Effector memory CD4-positive, alpha-beta T cell (primary cell): ENCODE data around the gene SHPK.

Source experiments
- DNase-seq, 3 donors: peaks; one replicate each; pipeline ENCODE4 v3.0.0-alpha.2; 2020
- H3K27ac ChIP-seq: 2 replicates; pipeline ENCODE4 v1.7.0; 2013; ENCODE audit warnings: mild to moderate bottlenecking, low read length, moderate library complexity; ENCODE audit not compliant: insufficient read depth, poor library complexity, severe bottlenecking
- H3K27me3 ChIP-seq: replicated peaks from 2 replicates; pipeline ENCODE4 v1.7.0; 2013; ENCODE audit warnings: mild to moderate bottlenecking, low read length; ENCODE audit not compliant: insufficient read depth, control insufficient read depth, poor library complexity, severe bottlenecking
- H3K36me3 ChIP-seq: 2 replicates; pipeline ENCODE4 v1.7.0; 2013; ENCODE audit warnings: mild to moderate bottlenecking, low read length, moderate library complexity; ENCODE audit not compliant: control insufficient read depth, insufficient read depth
- H3K4me1 ChIP-seq: 2 replicates; pipeline ENCODE4 v1.7.0; 2013; ENCODE audit warnings: low read length, mild to moderate bottlenecking; ENCODE audit not compliant: control insufficient read depth, insufficient read depth, poor library complexity, severe bottlenecking
- H3K4me3 ChIP-seq: 2 replicates; pipeline ENCODE4 v1.7.0; 2013; ENCODE audit warnings: low read length, low read depth, mild to moderate bottlenecking; ENCODE audit not compliant: insufficient read depth, poor library complexity, severe bottlenecking
- H3K9me3 ChIP-seq: 2 replicates; pipeline ENCODE4 v1.7.0; 2013; ENCODE audit warnings: mild to moderate bottlenecking, low read length, moderate library complexity; ENCODE audit not compliant: control insufficient read depth

SHPK gene

DNA sequence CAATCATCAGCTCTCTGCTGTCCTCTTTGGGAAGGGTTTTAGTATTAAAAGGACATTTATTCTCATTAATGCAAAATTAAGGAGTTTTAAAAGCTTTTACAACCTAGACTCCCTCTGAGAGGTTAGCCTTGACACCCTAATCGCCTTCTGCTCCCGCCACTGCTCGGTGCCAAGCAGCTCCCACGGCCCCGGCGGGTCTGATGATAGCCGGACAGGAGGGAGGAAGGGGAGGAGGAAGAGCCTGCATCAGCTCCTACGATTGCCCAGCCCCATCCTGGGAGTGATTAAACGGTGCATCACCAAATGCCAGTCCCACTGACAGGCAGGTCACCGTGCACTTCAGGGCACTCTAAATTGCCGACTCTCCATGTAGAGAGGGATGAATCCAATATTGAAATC lies 8.3 kb downstream of the SHPK start:
- no peak for DNase-seq
- Histone ChIP-seq H3K36me3 (peaks cover 24% of the 10 kb centered on the region), H3K9me3 (no peaks in the 10 kb centered on the region), H3K4me1 (no peaks in the 10 kb centered on the region), H3K27ac (no peak overlapping the region), H3K27me3 (no peaks in the 10 kb centered on the region), H3K4me3 (no peak overlapping the region)

DNA sequence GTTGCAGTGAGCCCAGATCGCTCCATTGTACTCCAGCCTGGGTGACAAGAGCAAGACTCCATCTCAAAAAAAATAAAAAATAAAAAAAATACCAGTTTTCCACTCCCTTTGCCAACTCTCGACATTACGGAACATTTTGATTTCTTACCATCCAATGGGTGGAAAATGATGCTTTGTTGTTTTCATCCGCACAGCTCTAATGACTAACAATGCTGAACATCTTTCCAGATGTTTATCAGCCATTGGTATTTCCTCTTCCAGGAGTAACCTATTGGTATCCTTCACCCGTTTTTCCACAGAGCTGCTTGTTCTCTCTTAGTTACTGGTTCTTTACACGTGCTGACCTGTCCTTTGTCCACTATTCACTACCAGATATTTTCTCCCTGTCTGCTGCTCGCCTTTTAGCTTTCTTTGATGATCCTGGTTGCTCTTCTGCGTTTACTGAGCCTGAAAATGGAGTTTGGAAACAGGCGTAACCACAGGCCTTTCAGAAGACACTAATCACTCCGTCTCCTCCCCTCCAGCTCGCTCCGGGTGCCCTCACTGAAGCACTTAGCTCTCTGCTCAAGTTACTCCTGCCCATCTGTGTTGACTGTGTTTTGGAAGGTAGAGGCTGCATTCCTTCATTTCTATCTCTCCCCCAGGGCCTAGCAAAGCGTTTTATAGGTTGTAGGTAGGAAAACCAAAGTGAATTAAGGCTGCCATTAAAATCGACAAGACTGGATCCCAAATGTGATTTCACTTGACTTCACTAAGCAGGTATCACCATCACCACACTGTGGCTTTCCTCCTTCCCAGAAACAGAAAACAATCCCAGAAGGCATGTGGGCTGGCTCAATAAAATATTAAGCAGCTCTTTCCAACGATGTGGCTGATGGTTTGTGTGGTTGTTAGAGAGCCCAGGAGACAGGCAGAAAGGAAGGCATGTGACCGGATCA lies 8.9 kb downstream of the SHPK start:
- H3K4me1 ChIP-seq = no peaks in the 10 kb centered on the region
- peaks cover 28% of the 10 kb centered on the region for H3K36me3 ChIP-seq

DNA sequence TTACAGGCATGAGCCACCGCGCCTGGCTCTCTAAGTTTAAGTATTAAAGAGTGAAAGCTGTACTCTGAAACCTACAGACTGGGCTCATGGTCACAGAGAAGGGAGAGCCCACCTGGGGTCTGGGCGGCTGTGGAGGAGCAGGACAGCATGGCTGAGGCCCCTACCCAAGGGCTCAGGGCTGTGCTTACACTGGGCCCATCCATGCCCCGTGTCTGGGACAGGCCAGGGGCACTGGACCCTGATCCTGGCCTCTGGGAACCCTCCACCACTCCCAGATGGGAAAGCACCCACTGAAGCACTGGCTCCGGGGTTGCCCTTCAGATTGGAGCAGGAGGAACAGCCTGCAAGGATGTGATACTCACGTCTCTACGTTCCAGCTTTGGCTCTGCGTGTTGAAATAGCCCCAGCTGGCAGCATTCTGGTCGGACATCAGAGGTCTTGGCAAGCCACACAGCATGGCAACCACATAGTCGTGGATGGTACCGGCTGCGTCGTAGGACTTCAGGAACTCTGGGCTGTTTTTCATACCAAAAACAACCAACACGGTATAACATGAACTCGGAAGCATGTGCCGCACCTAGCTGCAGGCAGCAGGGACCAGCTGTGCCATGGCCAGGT lies 13.0 kb downstream of the SHPK start:
- H3K4me1 ChIP-seq = no peaks in the 10 kb centered on the region
- H3K4me3 ChIP-seq = no peak overlapping the region
- peaks cover 26% of the 10 kb centered on the region for H3K36me3 ChIP-seq
- no peak overlapping the region for H3K27ac ChIP-seq
- no peaks in the 10 kb centered on the region for H3K27me3 ChIP-seq
- no peaks in the 10 kb centered on the region for H3K9me3 ChIP-seq
- DNase-seq = no peak

More for the DNA sequence above, 8.9 kb downstream of the SHPK start:
- H3K27me3 ChIP-seq = no peaks in the 10 kb centered on the region
- no peak overlapping the region for H3K4me3 ChIP-seq
- H3K27ac ChIP-seq = no peak overlapping the region
- no peak for DNase-seq
- no peaks in the 10 kb centered on the region for H3K9me3 ChIP-seq

DNA sequence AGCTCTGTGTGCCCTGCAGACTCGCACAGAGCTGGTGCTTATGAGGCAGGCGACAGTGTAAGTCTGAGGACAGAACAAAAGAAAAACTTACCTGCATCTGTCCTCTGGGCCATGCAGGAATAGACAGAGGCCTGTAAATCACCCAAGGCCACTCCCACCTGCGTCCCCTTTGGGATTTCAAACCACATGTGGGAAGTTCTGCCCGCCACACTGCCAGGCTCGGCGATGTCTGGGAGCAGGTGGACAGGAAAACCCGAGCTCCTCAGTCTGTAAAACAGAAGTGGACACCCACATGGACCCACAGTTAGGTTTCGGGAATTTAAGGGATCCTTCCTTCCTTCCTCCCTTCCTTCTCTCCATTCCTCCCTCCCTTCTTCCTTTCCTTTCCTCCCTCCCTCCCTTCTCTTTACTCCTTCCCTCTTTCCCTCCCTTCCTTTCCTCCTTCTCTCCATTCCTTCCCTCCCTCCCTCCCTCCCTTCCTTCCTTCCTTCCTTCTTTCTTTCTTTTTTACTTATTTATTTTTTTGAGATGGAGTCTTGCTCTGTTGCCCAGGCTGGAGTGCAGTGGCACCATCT lies 14.8 kb downstream of the SHPK start:
- Histone ChIP-seq H3K36me3 (peaks cover 34% of the 10 kb centered on the region), H3K4me1 (no peaks in the 10 kb centered on the region), H3K9me3 (no peaks in the 10 kb centered on the region), H3K27ac (no peak overlapping the region), H3K4me3 (no peak overlapping the region), H3K27me3 (no peaks in the 10 kb centered on the region)
- DNase-seq = no peak

DNA sequence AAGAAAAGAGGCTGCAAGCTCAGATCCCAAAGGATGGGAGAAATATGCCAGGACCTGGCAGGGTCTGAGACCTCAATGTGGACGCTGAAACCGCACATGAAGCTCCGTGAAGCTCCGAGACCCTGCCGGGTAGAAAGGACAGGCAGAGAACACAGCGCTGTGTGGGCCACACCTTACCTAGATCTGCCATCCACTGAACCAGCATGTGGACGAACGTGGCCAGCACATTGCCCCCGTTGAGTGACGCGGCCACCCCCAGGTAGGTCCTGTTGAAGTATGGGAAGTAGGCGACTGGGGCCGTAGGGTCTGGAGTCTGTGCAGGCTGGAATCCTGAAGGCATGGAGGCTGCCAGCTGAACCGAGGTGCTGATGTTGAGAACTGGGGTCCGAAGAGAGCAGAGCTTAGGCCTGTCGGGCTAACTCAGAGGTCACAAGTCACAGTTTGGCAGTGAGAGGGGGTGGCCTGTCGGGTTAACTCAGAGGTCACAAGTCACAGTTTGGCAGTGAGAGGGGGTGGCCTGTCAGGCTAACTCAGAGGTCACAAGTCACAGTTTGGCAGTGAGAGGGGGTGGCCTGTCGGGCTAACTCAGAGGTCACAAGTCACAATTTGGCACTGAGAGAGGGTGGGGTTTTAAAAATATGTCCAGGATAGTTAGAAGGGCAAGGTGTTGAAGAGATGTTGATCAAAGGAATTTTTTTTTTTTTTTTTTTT lies 20.7 kb downstream of the SHPK start:
- H3K27me3 ChIP-seq = no peaks in the 10 kb centered on the region
- no peak overlapping the region for H3K4me3 ChIP-seq
- H3K4me1 ChIP-seq = no peaks in the 10 kb centered on the region
- no peak overlapping the region for H3K27ac ChIP-seq
- H3K36me3 ChIP-seq = peaks cover 32% of the 10 kb centered on the region
- no peaks in the 10 kb centered on the region for H3K9me3 ChIP-seq
- DNase-seq = no peak

DNA sequence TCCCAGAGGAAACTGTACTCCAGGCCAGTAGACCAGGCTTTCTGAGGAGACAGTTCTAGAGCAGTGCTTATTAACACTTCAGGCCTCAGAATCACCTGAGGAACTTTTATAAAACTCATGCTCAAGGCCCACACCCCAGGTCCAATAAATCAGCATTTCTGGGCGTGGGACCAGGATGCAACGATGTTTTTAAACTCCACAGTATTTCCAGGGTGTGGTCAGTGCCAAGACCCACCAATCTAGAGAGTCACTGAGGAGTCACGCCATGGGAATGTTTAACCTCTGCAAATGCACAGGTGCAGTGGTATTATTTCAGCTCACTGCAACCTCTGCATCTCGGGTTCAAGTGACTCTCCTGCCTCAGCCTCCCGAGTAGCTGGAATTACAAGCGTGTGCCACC lies 22.9 kb downstream of the SHPK start:
- H3K9me3 ChIP-seq = no peaks in the 10 kb centered on the region
- DNase-seq = no peak
- H3K4me3 ChIP-seq = no peak overlapping the region
- H3K36me3 ChIP-seq = peaks cover 46% of the 10 kb centered on the region
- H3K27ac ChIP-seq = no peak overlapping the region
- no peaks in the 10 kb centered on the region for H3K27me3 ChIP-seq
- no peaks in the 10 kb centered on the region for H3K4me1 ChIP-seq

DNA sequence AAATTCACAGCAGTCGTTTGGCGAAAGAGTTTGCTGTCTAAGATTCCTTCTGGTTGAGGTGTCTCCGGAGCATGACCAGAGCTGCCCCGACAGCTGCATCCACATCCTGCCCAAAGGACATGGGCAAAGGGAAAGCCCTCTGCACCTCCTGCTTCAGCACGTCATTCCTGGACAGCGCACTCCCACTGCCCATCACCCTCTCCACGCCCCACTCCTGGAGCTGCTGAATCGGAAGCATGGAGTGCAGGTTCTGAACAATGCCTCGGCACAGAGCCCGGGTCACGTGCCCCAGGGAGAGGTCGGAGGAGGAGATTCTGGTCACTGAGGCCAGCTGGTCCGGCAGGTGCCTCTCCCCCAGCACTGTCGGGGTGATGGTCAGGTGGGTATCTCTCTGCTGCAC lies 25.5 kb downstream of the SHPK start:
- Histone ChIP-seq H3K27me3 (no peaks in the 10 kb centered on the region), H3K36me3 (peaks cover 34% of the 10 kb centered on the region), H3K9me3 (no peaks in the 10 kb centered on the region), H3K27ac (no peak overlapping the region), H3K4me1 (no peaks in the 10 kb centered on the region), H3K4me3 (no peak overlapping the region)
- no peak for DNase-seq

DNA sequence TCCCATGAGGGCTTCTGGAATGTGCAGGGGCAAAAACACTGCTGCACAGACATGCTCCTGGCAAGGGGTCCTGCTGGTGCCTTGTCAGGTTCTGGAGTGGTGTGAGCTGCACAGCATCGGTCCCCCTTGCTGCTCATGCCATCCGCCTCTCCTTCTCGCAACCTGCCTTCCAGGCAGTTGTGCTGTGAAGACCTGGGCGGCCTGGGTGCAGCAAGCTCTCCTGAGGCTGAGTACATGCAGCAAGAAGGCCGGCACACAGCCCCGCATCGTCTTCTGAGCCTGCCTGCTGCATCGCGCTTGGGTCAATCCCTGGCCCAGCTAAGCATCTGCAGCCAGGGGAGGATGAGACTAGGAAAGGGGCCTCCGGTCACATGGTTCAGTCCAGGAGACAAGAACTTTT lies 26.4 kb downstream of the SHPK start:
- no peaks in the 10 kb centered on the region for H3K9me3 ChIP-seq
- H3K4me1 ChIP-seq = no peaks in the 10 kb centered on the region
- DNase-seq = no peak
- H3K4me3 ChIP-seq = no peak overlapping the region
- H3K27me3 ChIP-seq = no peaks in the 10 kb centered on the region
- H3K27ac ChIP-seq = no peak overlapping the region
- peaks cover 26% of the 10 kb centered on the region for H3K36me3 ChIP-seq

DNA sequence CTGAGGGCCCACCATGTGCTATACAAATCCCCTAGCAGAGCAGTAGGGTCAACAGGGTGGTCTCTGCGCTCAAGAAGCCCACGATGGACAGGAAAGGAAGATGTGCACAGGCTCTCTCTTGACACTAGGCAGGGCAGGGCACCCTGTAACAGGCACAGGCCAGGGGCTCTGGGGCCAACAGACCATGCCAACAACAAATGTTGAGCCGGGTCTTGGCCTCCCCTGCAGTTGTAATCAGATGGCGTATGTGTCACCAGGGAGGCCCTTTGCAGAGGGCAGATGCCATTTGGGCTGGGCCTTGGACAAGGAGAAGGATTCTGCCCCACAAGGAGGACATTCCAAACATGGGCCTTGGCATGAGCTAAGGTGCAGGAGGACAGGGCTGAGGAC lies 32.2 kb downstream of the SHPK start:
- no peaks in the 10 kb centered on the region for H3K4me1 ChIP-seq
- DNase-seq = no peak
- no peak overlapping the region for H3K4me3 ChIP-seq
- H3K27ac ChIP-seq = no peak overlapping the region
- no peaks in the 10 kb centered on the region for H3K9me3 ChIP-seq
- no peaks in the 10 kb centered on the region for H3K36me3 ChIP-seq
- no peaks in the 10 kb centered on the region for H3K27me3 ChIP-seq
